Measurements from ENCODE around the gene CDC42EP4.

CDC42EP4 gene

DNA sequence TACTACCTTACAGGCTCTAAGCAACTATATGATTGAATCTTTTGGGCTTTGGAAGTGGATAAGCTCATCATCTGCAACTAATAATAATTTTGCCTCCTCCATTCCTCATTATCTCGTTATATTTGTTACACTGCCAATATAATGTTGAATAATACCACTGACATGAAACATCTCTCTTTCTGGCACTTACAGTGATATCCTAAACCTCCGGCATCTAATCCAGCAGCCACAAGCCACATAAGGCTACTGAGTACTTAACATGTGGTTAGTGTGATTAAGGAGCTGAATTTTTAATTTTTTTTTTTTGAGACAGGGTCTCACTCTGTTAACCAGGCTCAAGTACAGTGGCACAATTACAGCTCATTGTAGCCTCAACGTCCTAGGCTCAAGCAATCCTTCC is 9.6 kb downstream of the CDC42EP4 start:
- ChIA-PET POLR2A (no interaction called here), CTCF (interaction anchor here (0.6 to 0.9 kb wide), 3 partner anchors 9 to 264 kb away, joined by 3 read pairs; no protein-coding TSS in a partner anchor)
- TF ChIP-seq HDGF (IDR thresholded peaks at IDR 0.05; ENCODE audit: borderline replicate concordance) (no peak), ZNF384 (IDR thresholded peaks at IDR 0.05) (no peak), L3MBTL2 (conservative IDR thresholded peaks at IDR 0.05) (no peak), FOXK2 (IDR thresholded peaks at IDR 0.05) (no peak), FOXM1 (IDR thresholded peaks at IDR 0.05; ENCODE audit: borderline replicate concordance) (no peak), LEF1 (IDR thresholded peaks at IDR 0.05; ENCODE audit: borderline replicate concordance) (no peak), TARDBP (IDR thresholded peaks at IDR 0.05) (no peak), NFRKB (IDR thresholded peaks at IDR 0.05) (no peak), BHLHE40 (IDR thresholded peaks at IDR 0.05; ENCODE audit: borderline replicate concordance) (no peak), ARNT (IDR thresholded peaks at IDR 0.05) (no peak), CTBP1 (IDR thresholded peaks at IDR 0.05; ENCODE audit: borderline replicate concordance) (no peak), ELF4 (IDR thresholded peaks at IDR 0.05) (no peak)
- TF ChIP-seq, protein P1, sequence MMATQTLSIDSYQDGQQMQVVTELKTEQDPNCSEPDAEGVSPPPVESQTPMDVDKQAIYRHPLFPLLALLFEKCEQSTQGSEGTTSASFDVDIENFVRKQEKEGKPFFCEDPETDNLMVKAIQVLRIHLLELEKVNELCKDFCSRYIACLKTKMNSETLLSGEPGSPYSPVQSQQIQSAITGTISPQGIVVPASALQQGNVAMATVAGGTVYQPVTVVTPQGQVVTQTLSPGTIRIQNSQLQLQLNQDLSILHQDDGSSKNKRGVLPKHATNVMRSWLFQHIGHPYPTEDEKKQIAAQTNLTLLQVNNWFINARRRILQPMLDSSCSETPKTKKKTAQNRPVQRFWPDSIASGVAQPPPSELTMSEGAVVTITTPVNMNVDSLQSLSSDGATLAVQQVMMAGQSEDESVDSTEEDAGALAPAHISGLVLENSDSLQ (IDR thresholded peaks at IDR 0.05), result no peak
- no peak for DNase-seq (ENCODE audit: extremely low spot score)

DNA sequence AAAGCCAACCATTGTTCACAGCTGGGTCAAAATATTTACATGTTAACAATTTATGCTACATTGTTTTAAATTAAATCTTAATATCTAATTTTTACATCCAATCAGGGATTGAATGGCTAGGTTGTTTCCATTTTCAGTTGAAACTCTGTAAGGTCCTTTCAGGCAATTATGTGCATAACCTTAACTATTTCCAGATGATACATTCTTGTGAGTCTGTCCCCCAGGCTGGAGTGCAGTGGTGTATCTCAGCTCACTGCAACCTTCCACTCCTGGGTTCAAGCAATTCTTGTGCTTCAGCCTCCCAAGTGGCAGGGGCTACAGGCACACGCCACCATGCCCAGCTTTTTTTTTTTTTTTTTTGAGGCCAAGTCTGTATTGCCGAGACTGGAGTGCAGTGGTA is 10.4 kb downstream of the CDC42EP4 start:
- ChIA-PET POLR2A (no interaction called here), CTCF (interaction anchor here (0.7 kb wide), 1 partner anchor 263 kb away, joined by 3 read pairs; no protein-coding TSS in a partner anchor)
- TF ChIP-seq FOXA1 (IDR thresholded peaks at IDR 0.05) (no peak), BHLHE40 (IDR thresholded peaks at IDR 0.05; ENCODE audit: borderline replicate concordance) (no peak), ELF4 (IDR thresholded peaks at IDR 0.05) (no peak), LEF1 (IDR thresholded peaks at IDR 0.05; ENCODE audit: borderline replicate concordance) (no peak), ZNF384 (IDR thresholded peaks at IDR 0.05) (no peak), FOXM1 (IDR thresholded peaks at IDR 0.05; ENCODE audit: borderline replicate concordance) (no peak), L3MBTL2 (conservative IDR thresholded peaks at IDR 0.05) (no peak), SP1 (IDR thresholded peaks at IDR 0.05) (no peak), ARNT (IDR thresholded peaks at IDR 0.05) (no peak), TARDBP (IDR thresholded peaks at IDR 0.05) (no peak), CTBP1 (IDR thresholded peaks at IDR 0.05; ENCODE audit: borderline replicate concordance) (no peak), FOXK2 (IDR thresholded peaks at IDR 0.05) (no peak), HDGF (IDR thresholded peaks at IDR 0.05; ENCODE audit: borderline replicate concordance) (no peak), SUZ12 (IDR thresholded peaks at IDR 0.05) (no peak), NFRKB (IDR thresholded peaks at IDR 0.05) (no peak)
- TF ChIP-seq, protein P1 (IDR thresholded peaks at IDR 0.05), result no peak
- no peak for DNase-seq (ENCODE audit: extremely low spot score)

DNA sequence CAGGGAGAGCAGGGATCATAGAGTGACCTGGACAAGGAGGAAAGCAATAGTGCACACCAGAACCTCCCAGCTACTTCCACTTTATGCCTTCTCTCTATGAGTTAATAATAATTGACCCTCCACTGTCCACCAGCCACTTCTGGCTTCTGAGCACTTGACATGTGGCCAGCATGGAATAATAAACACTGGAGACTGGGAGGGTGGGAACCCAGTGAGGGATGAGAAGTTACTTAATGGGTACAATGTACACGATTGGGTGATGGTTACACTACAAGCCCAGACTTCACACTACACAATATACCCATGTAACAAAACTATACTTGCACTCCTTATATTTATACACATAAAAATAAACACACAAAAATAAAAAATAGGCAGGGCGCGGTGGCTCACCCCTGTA is 11.4 kb downstream of the CDC42EP4 start:
- ChIA-PET CTCF (no interaction called here), POLR2A (no interaction called here)
- no peak for DNase-seq (ENCODE audit: extremely low spot score)
- no peak for TF ChIP-seq LEF1 (IDR thresholded peaks at IDR 0.05; ENCODE audit: borderline replicate concordance)
- TF ChIP-seq, protein P1 (IDR thresholded peaks at IDR 0.05), result no peak
- no peak for TF ChIP-seq FOXM1 (IDR thresholded peaks at IDR 0.05; ENCODE audit: borderline replicate concordance)
- TF ChIP-seq L3MBTL2 (conservative IDR thresholded peaks at IDR 0.05), result no peak
- TF ChIP-seq FOXK2 (IDR thresholded peaks at IDR 0.05), result no peak
- TF ChIP-seq SP1 (IDR thresholded peaks at IDR 0.05), result no peak
- no peak for TF ChIP-seq SUZ12 (IDR thresholded peaks at IDR 0.05)
- TF ChIP-seq ARNT (IDR thresholded peaks at IDR 0.05), result no peak
- TF ChIP-seq CTBP1 (IDR thresholded peaks at IDR 0.05; ENCODE audit: borderline replicate concordance), result no peak
- no peak for TF ChIP-seq BHLHE40 (IDR thresholded peaks at IDR 0.05; ENCODE audit: borderline replicate concordance)
- TF ChIP-seq ELF4 (IDR thresholded peaks at IDR 0.05), result no peak
- TF ChIP-seq ZNF384 (IDR thresholded peaks at IDR 0.05), result no peak
- TF ChIP-seq TARDBP (IDR thresholded peaks at IDR 0.05), result no peak
- no peak for TF ChIP-seq NFRKB (IDR thresholded peaks at IDR 0.05)

DNA sequence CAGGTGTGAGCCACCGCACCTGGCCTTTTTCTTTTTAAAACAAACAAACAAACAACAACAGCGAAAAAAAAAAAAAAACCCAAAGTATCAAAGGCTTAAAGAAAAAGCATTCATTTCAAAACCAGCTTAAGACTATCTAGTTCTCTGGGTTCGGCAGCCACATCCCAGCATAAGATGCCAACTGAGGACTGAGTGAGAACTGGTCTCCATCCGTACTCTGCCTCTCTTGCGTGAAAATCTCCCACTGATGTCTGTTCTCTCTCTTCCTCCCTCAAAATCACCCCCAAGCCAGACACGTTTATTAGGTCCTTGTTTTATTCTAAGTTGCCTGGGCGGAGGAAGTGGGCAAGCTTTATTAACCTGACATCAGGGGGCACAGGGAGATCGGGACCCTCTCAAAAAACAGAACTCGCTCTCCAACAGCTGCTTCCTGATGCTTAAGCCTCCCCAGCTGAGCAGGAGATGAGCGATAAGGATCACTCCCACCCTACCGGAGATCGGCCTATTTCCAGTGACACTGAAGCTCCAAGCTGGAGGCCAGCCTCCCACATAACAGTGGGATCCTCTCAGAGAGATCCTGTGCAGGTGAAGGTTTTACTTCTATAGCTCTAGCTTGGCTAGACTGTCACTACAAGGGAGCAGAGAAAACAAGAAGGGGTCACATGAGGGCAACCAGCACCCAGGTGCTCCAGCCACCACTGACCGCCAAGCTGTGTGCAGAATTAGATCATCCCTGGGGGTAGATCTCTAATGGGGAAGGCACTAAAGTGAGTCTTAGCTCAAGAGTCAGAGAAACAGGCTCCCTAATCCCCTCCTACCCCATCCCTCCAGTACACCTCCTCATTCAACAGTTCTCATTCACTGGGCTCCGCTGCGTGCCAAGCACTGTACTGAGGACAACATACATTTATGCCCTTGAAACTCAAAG is 13.6 kb downstream of the CDC42EP4 start:
- POLR2A ChIA-PET, result interaction anchor here (0.8 to 2.5 kb wide), 4 partner anchors 8 to 16 kb away, joined by 3 to 17 read pairs (median 4); partner anchors contain the start of gene CDC42EP4
- DNase-seq (ENCODE audit: extremely low spot score), result no peak
- TF ChIP-seq NFRKB (IDR thresholded peaks at IDR 0.05), result no peak
- no peak for TF ChIP-seq FOXM1 (IDR thresholded peaks at IDR 0.05; ENCODE audit: borderline replicate concordance)
- TF ChIP-seq HDGF (IDR thresholded peaks at IDR 0.05; ENCODE audit: borderline replicate concordance), result no peak
- no peak for TF ChIP-seq ZNF384 (IDR thresholded peaks at IDR 0.05)
- TF ChIP-seq FOXA1 (IDR thresholded peaks at IDR 0.05), result no peak
- no peak for TF ChIP-seq BHLHE40 (IDR thresholded peaks at IDR 0.05; ENCODE audit: borderline replicate concordance)
- no peak for TF ChIP-seq SP1 (IDR thresholded peaks at IDR 0.05)
- no peak for TF ChIP-seq ELF4 (IDR thresholded peaks at IDR 0.05)
- no peak for TF ChIP-seq LEF1 (IDR thresholded peaks at IDR 0.05; ENCODE audit: borderline replicate concordance)
- TF ChIP-seq TARDBP (IDR thresholded peaks at IDR 0.05), result no peak
- TF ChIP-seq, protein P1 (IDR thresholded peaks at IDR 0.05), result no peak
- no peak for TF ChIP-seq L3MBTL2 (conservative IDR thresholded peaks at IDR 0.05)
- TF ChIP-seq SUZ12 (IDR thresholded peaks at IDR 0.05), result no peak
- TF ChIP-seq FOXK2 (IDR thresholded peaks at IDR 0.05), result no peak
- TF ChIP-seq CTBP1 (IDR thresholded peaks at IDR 0.05; ENCODE audit: borderline replicate concordance), result no peak
- no peak for TF ChIP-seq ARNT (IDR thresholded peaks at IDR 0.05)
- CTCF ChIA-PET, result interaction anchor here (1.3 kb wide), 1 partner anchor 13 kb away, joined by 7 read pairs; the partner anchor contains the start of gene CDC42EP4

Measured in HEK293T (cell line).